Endothelial cell of umbilical vein (primary cell): ENCODE results near the gene SYT2. TPM values are rescaled to one million over a fixed set of nuclear protein-coding genes. Genes with fewer than 3 reads are reported as not detected.

Experiments used
- BruUV-seq: library from RNA; stranded (reverse); fragments of 400-500 nt; replicated peaks from 2 replicates; lab custom pipeline; 2021; lab: Mats Ljungman, UMichigan
- CTCF ChIA-PET: fragments of 300-600, 350-600 bp; sonication (Branson Sonifier 250); formaldehyde crosslinking; loops from one replicate; lab custom pipeline; 2021; ENCODE audit warnings: antibody characterized with exemption, inconsistent platforms; lab: Charles Lee
- POLR2A ChIA-PET: fragments of 300-600, 350-600 bp; sonication (Branson Sonifier 250); formaldehyde crosslinking; loops from one replicate; lab custom pipeline; 2021; ENCODE audit warnings: antibody characterized with exemption, inconsistent platforms; lab: Charles Lee
- DNase-seq: peaks from one replicate; pipeline ENCODE4 v3.0.0-alpha.2; 2011; ENCODE audit warnings: low read depth, low spot score
- FAIRE-seq: peaks from 2 replicates; lab custom pipeline; 2011; peaks lifted over from hg19 to GRCh38; lab: Jason Lieb, UNC
- H2AFZ ChIP-seq: 2 replicates; pipeline ENCODE4 v1.6.0; 2012; ENCODE audit warnings: low read depth, low read length, control low read depth, inconsistent platforms
- H3K27ac ChIP-seq: 2 replicates; pipeline ENCODE4 v1.5.1; 2011; ENCODE audit warnings: low read depth, mild to moderate bottlenecking, control low read depth, low read length, moderate library complexity; ENCODE audit not compliant: insufficient read depth
- H3K27me3 ChIP-seq, 2 experiments: 2 replicates each; pipeline versions ENCODE4 v1.6.0 to v1.6.1; 2011; ENCODE audit warnings: low read length in 2 of 2, mixed read lengths in 1 of 2; ENCODE audit not compliant: control insufficient read depth in 2 of 2, insufficient read depth in 2 of 2
- H3K36me3 ChIP-seq, 2 experiments: 2 replicates in 1 of 2; 3 replicates in 1 of 2; pipeline ENCODE4 v1.5.1; 2011; ENCODE audit warnings: low read length in 2 of 2, mild to moderate bottlenecking in 1 of 2, moderate library complexity in 1 of 2; ENCODE audit not compliant: control insufficient read depth in 2 of 2, insufficient read depth in 2 of 2; ENCODE audit errors: extremely low read depth in 1 of 2
- H3K4me1 ChIP-seq: 3 replicates; pipeline ENCODE4 v1.5.1; 2011; ENCODE audit warnings: mild to moderate bottlenecking, low read length; ENCODE audit not compliant: control insufficient read depth, insufficient read depth; ENCODE audit errors: extremely low read depth
- H3K4me2 ChIP-seq: 2 replicates; pipeline ENCODE4 v1.6.1; 2011; ENCODE audit warnings: low read length, control low read depth, mixed read lengths; ENCODE audit not compliant: insufficient read depth
- H3K4me3 ChIP-seq, 3 experiments: fragments of 200-600 bp in 1 of 3; sonication (generic), shearing (Covaris generic) in 1 of 3; replicated peaks in 1 of 3; 2 replicates each; pipeline ENCODE4 v1.5.1; 2011 to 2016; ENCODE audit warnings: control low read depth in 3 of 3, low read length in 3 of 3, mild to moderate bottlenecking in 2 of 3, inconsistent platforms in 1 of 3, low read depth in 1 of 3, moderate library complexity in 1 of 3; ENCODE audit not compliant: insufficient read depth in 1 of 3
- H3K79me2 ChIP-seq: 2 replicates; pipeline ENCODE4 v1.6.0; 2012; ENCODE audit warnings: low read length, inconsistent platforms; ENCODE audit not compliant: control insufficient read depth, insufficient read depth
- H3K9ac ChIP-seq: replicated peaks from 2 replicates; pipeline ENCODE3; 2011; ENCODE audit warnings: low read length, control low read depth; ENCODE audit not compliant: insufficient read depth; ENCODE audit errors: extremely low read depth
- H3K9me1 ChIP-seq: replicated peaks from 3 replicates; pipeline ENCODE4 v1.6.0; 2011; ENCODE audit warnings: mild to moderate bottlenecking, low read length; ENCODE audit not compliant: control insufficient read depth, insufficient read depth; ENCODE audit errors: extremely low read depth
- H3K9me3 ChIP-seq: replicated peaks from 2 replicates; pipeline ENCODE4 v1.5.1; 2012; ENCODE audit warnings: low read length, inconsistent platforms; ENCODE audit not compliant: control insufficient read depth, insufficient read depth
- H4K20me1 ChIP-seq: replicated peaks from 2 replicates; pipeline ENCODE3; 2011; ENCODE audit warnings: mild to moderate bottlenecking, low read length; ENCODE audit not compliant: control insufficient read depth, insufficient read depth; ENCODE audit errors: extremely low read depth
- EZH2 ChIP-seq: IDR thresholded peaks from 2 replicates; pipeline ENCODE4 v1.6.1; 2012; ENCODE audit warnings: borderline replicate concordance, low read depth, mild to moderate bottlenecking, moderate library complexity, low read length, inconsistent platforms; ENCODE audit not compliant: severe bottlenecking
- FOS ChIP-seq: IDR thresholded peaks from 2 replicates; pipeline ENCODE4 v1.6.1; 2011; ENCODE audit warnings: mild to moderate bottlenecking, low read length, moderate library complexity, borderline replicate concordance; ENCODE audit not compliant: insufficient read depth
- GATA2 ChIP-seq: IDR thresholded peaks from 2 replicates; pipeline ENCODE4 v1.7.0; 2011; ENCODE audit warnings: low read depth, mild to moderate bottlenecking, moderate library complexity, mixed read lengths, low read length; ENCODE audit not compliant: insufficient read length, insufficient read depth
- JUN ChIP-seq: IDR thresholded peaks from 2 replicates; pipeline ENCODE4 v1.6.1; 2011; ENCODE audit warnings: borderline replicate concordance, low read depth; ENCODE audit not compliant: insufficient read length, insufficient read depth
- POLR2A ChIP-seq: IDR thresholded peaks from 2 replicates; pipeline ENCODE4 v1.6.1; 2012; ENCODE audit warnings: low read depth, mild to moderate bottlenecking, control low read depth, low read length
- dilution Hi-C: fragments of 300-500 bp; cut with MboI; formaldehyde crosslinking; loops from one replicate; pipeline ENCODE4 v1.15.0; 2019; ENCODE audit warnings: low sequenced_read_pairs; ENCODE audit not compliant: extremely low pct_ligation_motif_present
- intact Hi-C: fragments of 100-400 bp; cut with micrococcal nuclease; formaldehyde crosslinking; loops from one replicate; pipeline ENCODE4 v1.10.0; 2022
- polyA plus RNA-seq, 4 experiments: library from polyadenylated mRNA; depleted of rRNA in 3 of 4; stranded (reverse) in 3 of 4; unstranded in 1 of 4; fragments of >200 nt; gene quantifications; 2 replicates each; pipeline versions ENCODE4 v1.2.1 to v1.2.3, GENCODE V29; 2011 to 2012; ENCODE audit warnings: missing spikeins in 1 of 4
- total RNA-seq: library from RNA; stranded (reverse); gene quantifications from 2 replicates; pipeline ENCODE4 v1.2.3, GENCODE V29; 2021
- TF ChIP-seq, protein P1 (sequence below), 2 donors: IDR thresholded peaks; 1 replicate in 1 of 2; 2 replicates in 1 of 2; pipeline ENCODE4 v1.5.1; 2011; ENCODE audit warnings: low read length in 2 of 2, mild to moderate bottlenecking in 2 of 2, moderate library complexity in 2 of 2, control low read depth in 1 of 2, inconsistent platforms in 1 of 2, low read depth in 1 of 2; ENCODE audit not compliant: insufficient read depth in 1 of 2; ENCODE audit errors: extremely low read depth in 1 of 2
- TF ChIP-seq, protein P2 (sequence below): IDR thresholded peaks from 2 replicates; pipeline ENCODE4 v1.6.1; 2011; ENCODE audit not compliant: insufficient read depth, insufficient read length

Gene SYT2
- total and polyA plus RNA-seq, 2 donors (not counting 3 experiments of a cell fraction or from before 2014, with no cell fraction given), result not detected

GRCh38 chr1:202665417-202665816 lies 44.8 kb downstream of the SYT2 start:
- peaks cover 0 to 2% of the 10 kb centered on the region in 2 experiments for H3K27me3 ChIP-seq
- no peaks in the 10 kb centered on the region for H3K9me3 ChIP-seq
- H3K36me3 ChIP-seq, result no peaks in the 10 kb centered on the region
- H3K9ac ChIP-seq, result no peak overlapping the region
- TF ChIP-seq, protein P1, sequence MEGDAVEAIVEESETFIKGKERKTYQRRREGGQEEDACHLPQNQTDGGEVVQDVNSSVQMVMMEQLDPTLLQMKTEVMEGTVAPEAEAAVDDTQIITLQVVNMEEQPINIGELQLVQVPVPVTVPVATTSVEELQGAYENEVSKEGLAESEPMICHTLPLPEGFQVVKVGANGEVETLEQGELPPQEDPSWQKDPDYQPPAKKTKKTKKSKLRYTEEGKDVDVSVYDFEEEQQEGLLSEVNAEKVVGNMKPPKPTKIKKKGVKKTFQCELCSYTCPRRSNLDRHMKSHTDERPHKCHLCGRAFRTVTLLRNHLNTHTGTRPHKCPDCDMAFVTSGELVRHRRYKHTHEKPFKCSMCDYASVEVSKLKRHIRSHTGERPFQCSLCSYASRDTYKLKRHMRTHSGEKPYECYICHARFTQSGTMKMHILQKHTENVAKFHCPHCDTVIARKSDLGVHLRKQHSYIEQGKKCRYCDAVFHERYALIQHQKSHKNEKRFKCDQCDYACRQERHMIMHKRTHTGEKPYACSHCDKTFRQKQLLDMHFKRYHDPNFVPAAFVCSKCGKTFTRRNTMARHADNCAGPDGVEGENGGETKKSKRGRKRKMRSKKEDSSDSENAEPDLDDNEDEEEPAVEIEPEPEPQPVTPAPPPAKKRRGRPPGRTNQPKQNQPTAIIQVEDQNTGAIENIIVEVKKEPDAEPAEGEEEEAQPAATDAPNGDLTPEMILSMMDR (IDR thresholded peaks at IDR 0.05; ENCODE audit: extremely low read depth in 1 of 2, insufficient read depth in 1 of 2, low read depth in 1 of 2, low read length in 2 of 2), result no peak
- TF ChIP-seq GATA2 (no peak), POLR2A (no peak), EZH2 (no peak), JUN (no peak), FOS (no peak)
- TF ChIP-seq, protein P2, sequence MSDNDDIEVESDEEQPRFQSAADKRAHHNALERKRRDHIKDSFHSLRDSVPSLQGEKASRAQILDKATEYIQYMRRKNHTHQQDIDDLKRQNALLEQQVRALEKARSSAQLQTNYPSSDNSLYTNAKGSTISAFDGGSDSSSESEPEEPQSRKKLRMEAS, result no peak
- H2AFZ ChIP-seq, result no peak overlapping the region
- intact Hi-C loops, result no loop called here
- dilution Hi-C loops, result no loop called here
- no peak for FAIRE-seq
- no TSS peak for BruUV-seq
- H3K79me2 ChIP-seq, result no peaks in the 10 kb centered on the region
- no peaks in the 10 kb centered on the region for H4K20me1 ChIP-seq
- no peak for DNase-seq
- H3K4me1 ChIP-seq, result peaks cover 6% of the 10 kb centered on the region
- CTCF ChIA-PET, result no interaction called here
- no peak overlapping the region for H3K4me3 ChIP-seq
- H3K27ac ChIP-seq, result no peak overlapping the region
- H3K4me2 ChIP-seq, result no peak overlapping the region
- H3K9me1 ChIP-seq, result no peaks in the 10 kb centered on the region
- POLR2A ChIA-PET, result no interaction called here
